Measurements from ENCODE around the gene DNAH12. TPM values are rescaled to one million over a fixed set of nuclear protein-coding genes. Genes with fewer than 3 reads are reported as not detected.

The DNAH12 gene
- polyA plus RNA-seq, 1 donor from 2014 or later = 1.8 TPM

DNA sequence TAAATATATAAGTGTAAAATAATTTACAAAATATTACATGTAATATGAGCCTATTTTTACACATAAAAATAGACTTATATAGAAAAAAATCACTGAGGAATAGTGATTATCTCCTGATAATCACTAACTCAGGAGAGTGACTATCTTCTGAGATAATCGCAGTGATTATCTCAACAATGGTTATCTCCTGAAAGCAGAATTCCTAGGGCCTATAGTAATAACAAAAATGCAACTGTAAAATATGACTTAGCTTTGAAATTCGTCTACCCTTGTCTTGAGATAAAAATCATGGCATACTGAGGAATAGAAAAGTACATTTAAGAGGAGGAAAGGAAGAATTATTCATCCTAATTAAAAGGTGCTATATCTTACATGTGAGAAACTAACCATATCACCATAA is 134.7 kb downstream of the DNAH12 start:
- H4K20me1 ChIP-seq (ENCODE audit: insufficient read depth) = no peaks in the 10 kb centered on the region
- no peak overlapping the region for H3K9ac ChIP-seq (ENCODE audit: low read length)
- H3K27me3 ChIP-seq (ENCODE audit: insufficient read depth, low read depth, low read length) = no peaks in the 10 kb centered on the region
- H3K79me2 ChIP-seq (replicated peaks; ENCODE audit: insufficient read depth, low read length) = no peaks in the 10 kb centered on the region
- no peak overlapping the region for H3K4me2 ChIP-seq (ENCODE audit: low read length)
- no peaks in the 10 kb centered on the region for H3K36me3 ChIP-seq (ENCODE audit: insufficient read depth, low read length)
- no peaks in the 10 kb centered on the region for H3K9me2 ChIP-seq (ENCODE audit: insufficient read depth, low read length)
- no peaks in the 10 kb centered on the region for H3K9me3 ChIP-seq (ENCODE audit: low read length)
- H3K27ac ChIP-seq (ENCODE audit: low read length) = no peak overlapping the region
- H2AFZ ChIP-seq (ENCODE audit: low read depth, low read length) = no peak overlapping the region
- H3K4me3 ChIP-seq (ENCODE audit: low read length) = no peak overlapping the region
- H3F3A ChIP-seq (ENCODE audit: insufficient read depth, low read length, poor library complexity, severe bottlenecking) = no peaks in the 10 kb centered on the region
- TF ChIP-seq TAF1 (IDR thresholded peaks at IDR 0.05; ENCODE audit: low read depth) (no peak), POLR2AphosphoS5 (IDR thresholded peaks at IDR 0.05) (no peak), MXI1 (conservative IDR thresholded peaks at IDR 0.05; ENCODE audit: poor library complexity, severe bottlenecking) (no peak), EZH2 (IDR thresholded peaks at IDR 0.05; ENCODE audit: borderline replicate concordance, insufficient read depth, low read length, poor library complexity, severe bottlenecking) (no peak), SMC3 (conservative IDR thresholded peaks at IDR 0.05; ENCODE audit: poor library complexity) (no peak), RAD21 (conservative IDR thresholded peaks at IDR 0.05) (no peak), EP300 (conservative IDR thresholded peaks at IDR 0.05; ENCODE audit: poor library complexity, severe bottlenecking) (no peak)
- TF ChIP-seq, protein P1, sequence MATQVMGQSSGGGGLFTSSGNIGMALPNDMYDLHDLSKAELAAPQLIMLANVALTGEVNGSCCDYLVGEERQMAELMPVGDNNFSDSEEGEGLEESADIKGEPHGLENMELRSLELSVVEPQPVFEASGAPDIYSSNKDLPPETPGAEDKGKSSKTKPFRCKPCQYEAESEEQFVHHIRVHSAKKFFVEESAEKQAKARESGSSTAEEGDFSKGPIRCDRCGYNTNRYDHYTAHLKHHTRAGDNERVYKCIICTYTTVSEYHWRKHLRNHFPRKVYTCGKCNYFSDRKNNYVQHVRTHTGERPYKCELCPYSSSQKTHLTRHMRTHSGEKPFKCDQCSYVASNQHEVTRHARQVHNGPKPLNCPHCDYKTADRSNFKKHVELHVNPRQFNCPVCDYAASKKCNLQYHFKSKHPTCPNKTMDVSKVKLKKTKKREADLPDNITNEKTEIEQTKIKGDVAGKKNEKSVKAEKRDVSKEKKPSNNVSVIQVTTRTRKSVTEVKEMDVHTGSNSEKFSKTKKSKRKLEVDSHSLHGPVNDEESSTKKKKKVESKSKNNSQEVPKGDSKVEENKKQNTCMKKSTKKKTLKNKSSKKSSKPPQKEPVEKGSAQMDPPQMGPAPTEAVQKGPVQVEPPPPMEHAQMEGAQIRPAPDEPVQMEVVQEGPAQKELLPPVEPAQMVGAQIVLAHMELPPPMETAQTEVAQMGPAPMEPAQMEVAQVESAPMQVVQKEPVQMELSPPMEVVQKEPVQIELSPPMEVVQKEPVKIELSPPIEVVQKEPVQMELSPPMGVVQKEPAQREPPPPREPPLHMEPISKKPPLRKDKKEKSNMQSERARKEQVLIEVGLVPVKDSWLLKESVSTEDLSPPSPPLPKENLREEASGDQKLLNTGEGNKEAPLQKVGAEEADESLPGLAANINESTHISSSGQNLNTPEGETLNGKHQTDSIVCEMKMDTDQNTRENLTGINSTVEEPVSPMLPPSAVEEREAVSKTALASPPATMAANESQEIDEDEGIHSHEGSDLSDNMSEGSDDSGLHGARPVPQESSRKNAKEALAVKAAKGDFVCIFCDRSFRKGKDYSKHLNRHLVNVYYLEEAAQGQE (IDR thresholded peaks at IDR 0.05; ENCODE audit: borderline replicate concordance) = no peak
- TF ChIP-seq, protein P2, sequence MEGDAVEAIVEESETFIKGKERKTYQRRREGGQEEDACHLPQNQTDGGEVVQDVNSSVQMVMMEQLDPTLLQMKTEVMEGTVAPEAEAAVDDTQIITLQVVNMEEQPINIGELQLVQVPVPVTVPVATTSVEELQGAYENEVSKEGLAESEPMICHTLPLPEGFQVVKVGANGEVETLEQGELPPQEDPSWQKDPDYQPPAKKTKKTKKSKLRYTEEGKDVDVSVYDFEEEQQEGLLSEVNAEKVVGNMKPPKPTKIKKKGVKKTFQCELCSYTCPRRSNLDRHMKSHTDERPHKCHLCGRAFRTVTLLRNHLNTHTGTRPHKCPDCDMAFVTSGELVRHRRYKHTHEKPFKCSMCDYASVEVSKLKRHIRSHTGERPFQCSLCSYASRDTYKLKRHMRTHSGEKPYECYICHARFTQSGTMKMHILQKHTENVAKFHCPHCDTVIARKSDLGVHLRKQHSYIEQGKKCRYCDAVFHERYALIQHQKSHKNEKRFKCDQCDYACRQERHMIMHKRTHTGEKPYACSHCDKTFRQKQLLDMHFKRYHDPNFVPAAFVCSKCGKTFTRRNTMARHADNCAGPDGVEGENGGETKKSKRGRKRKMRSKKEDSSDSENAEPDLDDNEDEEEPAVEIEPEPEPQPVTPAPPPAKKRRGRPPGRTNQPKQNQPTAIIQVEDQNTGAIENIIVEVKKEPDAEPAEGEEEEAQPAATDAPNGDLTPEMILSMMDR (IDR thresholded peaks at IDR 0.05; ENCODE audit: poor library complexity, severe bottlenecking) = no peak

DNA sequence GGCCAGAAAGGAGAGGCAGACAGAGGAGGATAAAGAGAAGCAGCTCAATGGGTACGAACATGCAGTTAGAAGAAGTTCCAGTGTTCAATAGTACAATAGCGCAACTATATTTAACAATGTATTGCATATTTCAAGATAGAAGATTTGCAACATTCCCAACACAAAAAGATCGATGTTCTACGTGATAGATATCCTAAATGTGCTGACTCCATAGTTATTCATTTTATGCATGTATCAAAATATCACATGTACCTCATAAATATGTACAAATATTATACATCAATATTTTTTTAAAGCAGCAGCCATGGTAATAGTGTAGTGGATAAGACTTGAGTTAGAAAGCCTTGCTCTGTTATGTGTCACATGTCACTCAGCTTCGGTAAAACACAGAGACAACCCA is 141.5 kb downstream of the DNAH12 start:
- no peaks in the 10 kb centered on the region for H3K79me2 ChIP-seq (replicated peaks; ENCODE audit: insufficient read depth, low read length)
- H3K27ac ChIP-seq (ENCODE audit: low read length) = no peak overlapping the region
- H3F3A ChIP-seq (ENCODE audit: insufficient read depth, low read length, poor library complexity, severe bottlenecking) = no peaks in the 10 kb centered on the region
- no peak for TF ChIP-seq RAD21 (conservative IDR thresholded peaks at IDR 0.05)
- H2AFZ ChIP-seq (ENCODE audit: low read depth, low read length) = no peak overlapping the region
- H3K9me3 ChIP-seq (ENCODE audit: low read length) = no peaks in the 10 kb centered on the region
- H3K9ac ChIP-seq (ENCODE audit: low read length) = no peak overlapping the region
- H3K4me3 ChIP-seq (ENCODE audit: low read length) = no peak overlapping the region
- H3K36me3 ChIP-seq (ENCODE audit: insufficient read depth, low read length) = no peaks in the 10 kb centered on the region
- no peak overlapping the region for H3K4me2 ChIP-seq (ENCODE audit: low read length)
- H4K20me1 ChIP-seq (ENCODE audit: insufficient read depth) = no peaks in the 10 kb centered on the region
- no peaks in the 10 kb centered on the region for H3K27me3 ChIP-seq (ENCODE audit: insufficient read depth, low read depth, low read length)
- H3K9me2 ChIP-seq (ENCODE audit: insufficient read depth, low read length) = no peaks in the 10 kb centered on the region

Data from neural cell (in vitro differentiated cells).